Measurements from ENCODE around the gene RGS10.

Gene RGS10

GRCh38 chr10:119474606-119475005, 67.9 kb downstream of the RGS10 start:
- Histone ChIP-seq H3K4me3 (ENCODE audit: control insufficient read depth in 1 of 7, extremely low read depth in 1 of 7, insufficient read depth in 4 of 7, low read depth in 2 of 7, low read length in 6 of 7) (no peak overlapping the region), H3K4me1 (ENCODE audit: control extremely low read depth in 1 of 4, control insufficient read depth in 4 of 4, insufficient read depth in 4 of 4, low read length in 3 of 4) (peaks cover 0 to 3% (median 0%) of the 10 kb centered on the region in 4 experiments), H3K27ac (ENCODE audit: insufficient read depth in 1 of 2, low read depth in 1 of 2, low read length in 2 of 2, poor library complexity in 1 of 2, severe bottlenecking in 2 of 2) (no peak overlapping the region), H3K36me3 (ENCODE audit: control insufficient read depth in 4 of 4, insufficient read depth in 4 of 4, low read length in 3 of 4) (no peaks in the 10 kb centered on the region), H3K9me3 (ENCODE audit: control extremely low read depth in 1 of 5, control insufficient read depth in 4 of 5, insufficient read depth in 2 of 5, low read depth in 1 of 5, low read length in 4 of 5) (peaks cover 0 to 11% (median 7%) of the 10 kb centered on the region in 5 experiments), H3K27me3 (replicated peaks in 2 of 5; ENCODE audit: control insufficient read depth in 4 of 5, insufficient read depth in 5 of 5, low read length in 4 of 5) (no peaks in the 10 kb centered on the region)
- ChIA-PET POLR2A (no interaction called here), CTCF (no interaction called here)
- 96% methylated on average over 10 of the region's 10 CpGs for WGBS (ENCODE audit: insufficient coverage)
- DNase-seq, result no peak

GRCh38 chr10:119473771-119474170, 68.7 kb downstream of the RGS10 start:
- ChIA-PET CTCF (no interaction called here), POLR2A (interaction anchor here (0.7 kb wide), 1 partner anchor 267 kb away, joined by 3 read pairs; no protein-coding TSS in a partner anchor)
- Histone ChIP-seq H3K9me3 (ENCODE audit: control extremely low read depth in 1 of 5, control insufficient read depth in 4 of 5, insufficient read depth in 2 of 5, low read depth in 1 of 5, low read length in 4 of 5) (peaks cover 0 to 11% (median 7%) of the 10 kb centered on the region in 5 experiments), H3K27ac (ENCODE audit: insufficient read depth in 1 of 2, low read depth in 1 of 2, low read length in 2 of 2, poor library complexity in 1 of 2, severe bottlenecking in 2 of 2) (no peak overlapping the region), H3K36me3 (ENCODE audit: control insufficient read depth in 4 of 4, insufficient read depth in 4 of 4, low read length in 3 of 4) (no peaks in the 10 kb centered on the region), H3K4me3 (ENCODE audit: control insufficient read depth in 1 of 7, extremely low read depth in 1 of 7, insufficient read depth in 4 of 7, low read depth in 2 of 7, low read length in 6 of 7) (no peak overlapping the region), H3K4me1 (ENCODE audit: control extremely low read depth in 1 of 4, control insufficient read depth in 4 of 4, insufficient read depth in 4 of 4, low read length in 3 of 4) (peaks cover 0 to 3% (median 0%) of the 10 kb centered on the region in 4 experiments), H3K27me3 (replicated peaks in 2 of 5; ENCODE audit: control insufficient read depth in 4 of 5, insufficient read depth in 5 of 5, low read length in 4 of 5) (no peaks in the 10 kb centered on the region)
- peak in 2 of 3 donors; percentile 25 to 54 for DNase-seq
- WGBS (ENCODE audit: insufficient coverage), result 100% methylated on average over 2 of the region's 4 CpGs

- CTCF ChIA-PET, result interaction anchor here (0.9 to 1.8 kb wide), 3 partner anchors 10 to 19 kb away, joined by 3 to 6 read pairs (median 6); no protein-coding TSS in a partner anchor
- POLR2A ChIA-PET, result no interaction called here
- Histone ChIP-seq H3K9me3 (ENCODE audit: control extremely low read depth in 1 of 5, control insufficient read depth in 4 of 5, insufficient read depth in 2 of 5, low read depth in 1 of 5, low read length in 4 of 5) (peaks cover 0 to 11% (median 7%) of the 10 kb centered on the region in 5 experiments), H3K4me3 (ENCODE audit: control insufficient read depth in 1 of 7, extremely low read depth in 1 of 7, insufficient read depth in 4 of 7, low read depth in 2 of 7, low read length in 6 of 7) (no peak overlapping the region), H3K27ac (ENCODE audit: insufficient read depth in 1 of 2, low read depth in 1 of 2, low read length in 2 of 2, poor library complexity in 1 of 2, severe bottlenecking in 2 of 2) (no peak overlapping the region), H3K27me3 (replicated peaks in 2 of 5; ENCODE audit: control insufficient read depth in 4 of 5, insufficient read depth in 5 of 5, low read length in 4 of 5) (no peaks in the 10 kb centered on the region), H3K4me1 (ENCODE audit: control extremely low read depth in 1 of 4, control insufficient read depth in 4 of 4, insufficient read depth in 4 of 4, low read length in 3 of 4) (peaks cover 0 to 4% (median 3%) of the 10 kb centered on the region in 4 experiments), H3K36me3 (ENCODE audit: control insufficient read depth in 4 of 4, insufficient read depth in 4 of 4, low read length in 3 of 4) (no peaks in the 10 kb centered on the region)
- DNase-seq, result no peak
- WGBS (ENCODE audit: insufficient coverage), result 100% methylated on average over 1 of the region's 3 CpGs
Measured at GRCh38 chr10:119470920-119471702, 71.4 kb downstream of the RGS10 start.

GRCh38 chr10:119469846-119470245, 72.7 kb downstream of the RGS10 start:
- peaks cover 0 to 4% (median 3%) of the 10 kb centered on the region in 4 experiments for H3K4me1 ChIP-seq (ENCODE audit: control extremely low read depth in 1 of 4, control insufficient read depth in 4 of 4, insufficient read depth in 4 of 4, low read length in 3 of 4)
- 85% methylated on average over 7 of the region's 7 CpGs for WGBS (ENCODE audit: insufficient coverage)
- H3K4me3 ChIP-seq (ENCODE audit: control insufficient read depth in 1 of 7, extremely low read depth in 1 of 7, insufficient read depth in 4 of 7, low read depth in 2 of 7, low read length in 6 of 7), result no peak overlapping the region
- ChIA-PET CTCF (interaction anchor here (0.9 to 2.0 kb wide), 3 partner anchors 11 to 45 kb away, joined by 3 to 6 read pairs (median 6); no protein-coding TSS in a partner anchor), POLR2A (no interaction called here)
- H3K36me3 ChIP-seq (ENCODE audit: control insufficient read depth in 4 of 4, insufficient read depth in 4 of 4, low read length in 3 of 4), result no peaks in the 10 kb centered on the region
- H3K27me3 ChIP-seq (replicated peaks in 2 of 5; ENCODE audit: control insufficient read depth in 4 of 5, insufficient read depth in 5 of 5, low read length in 4 of 5), result no peaks in the 10 kb centered on the region
- DNase-seq, result no peak
- H3K9me3 ChIP-seq (ENCODE audit: control extremely low read depth in 1 of 5, control insufficient read depth in 4 of 5, insufficient read depth in 2 of 5, low read depth in 1 of 5, low read length in 4 of 5), result peaks cover 0 to 11% (median 7%) of the 10 kb centered on the region in 5 experiments
- H3K27ac ChIP-seq (ENCODE audit: insufficient read depth in 1 of 2, low read depth in 1 of 2, low read length in 2 of 2, poor library complexity in 1 of 2, severe bottlenecking in 2 of 2), result no peak overlapping the region

- Histone ChIP-seq H3K9me3 (ENCODE audit: control extremely low read depth in 1 of 5, control insufficient read depth in 4 of 5, insufficient read depth in 2 of 5, low read depth in 1 of 5, low read length in 4 of 5) (peaks cover 0 to 11% (median 6%) of the 10 kb centered on the region in 5 experiments), H3K4me3 (ENCODE audit: control insufficient read depth in 1 of 7, extremely low read depth in 1 of 7, insufficient read depth in 4 of 7, low read depth in 2 of 7, low read length in 6 of 7) (no peak overlapping the region), H3K36me3 (ENCODE audit: control insufficient read depth in 4 of 4, insufficient read depth in 4 of 4, low read length in 3 of 4) (no peaks in the 10 kb centered on the region), H3K4me1 (ENCODE audit: control extremely low read depth in 1 of 4, control insufficient read depth in 4 of 4, insufficient read depth in 4 of 4, low read length in 3 of 4) (peaks cover 0 to 4% (median 3%) of the 10 kb centered on the region in 4 experiments), H3K27me3 (replicated peaks in 2 of 5; ENCODE audit: control insufficient read depth in 4 of 5, insufficient read depth in 5 of 5, low read length in 4 of 5) (no peaks in the 10 kb centered on the region), H3K27ac (ENCODE audit: insufficient read depth in 1 of 2, low read depth in 1 of 2, low read length in 2 of 2, poor library complexity in 1 of 2, severe bottlenecking in 2 of 2) (no peak overlapping the region)
- CTCF ChIA-PET, result interaction anchor here (0.9 to 2.0 kb wide), 2 partner anchors 19 to 44 kb away, joined by 4 to 6 read pairs; no protein-coding TSS in a partner anchor
- over 99% methylated on average over 8 of the region's 8 CpGs for WGBS (ENCODE audit: insufficient coverage)
- POLR2A ChIA-PET, result no interaction called here
- DNase-seq, result no peak
Measured at GRCh38 chr10:119469325-119469707, 73.2 kb downstream of the RGS10 start.

GRCh38 chr10:119468542-119469324, 73.8 kb downstream of the RGS10 start:
- peaks cover 0 to 8% (median 3%) of the 10 kb centered on the region in 5 experiments for H3K9me3 ChIP-seq (ENCODE audit: control extremely low read depth in 1 of 5, control insufficient read depth in 4 of 5, insufficient read depth in 2 of 5, low read depth in 1 of 5, low read length in 4 of 5)
- H3K4me1 ChIP-seq (ENCODE audit: control extremely low read depth in 1 of 4, control insufficient read depth in 4 of 4, insufficient read depth in 4 of 4, low read length in 3 of 4), result peaks cover 0 to 4% (median 3%) of the 10 kb centered on the region in 4 experiments
- 95% methylated on average over 9 of the region's 13 CpGs for WGBS (ENCODE audit: insufficient coverage)
- ChIA-PET POLR2A (no interaction called here), CTCF (interaction anchor here (0.8 to 2.0 kb wide), 3 partner anchors 20 to 279 kb away, joined by 3 to 6 read pairs (median 4); no protein-coding TSS in a partner anchor)
- H3K27ac ChIP-seq (ENCODE audit: insufficient read depth in 1 of 2, low read depth in 1 of 2, low read length in 2 of 2, poor library complexity in 1 of 2, severe bottlenecking in 2 of 2), result no peak overlapping the region
- no peaks in the 10 kb centered on the region for H3K36me3 ChIP-seq (ENCODE audit: control insufficient read depth in 4 of 4, insufficient read depth in 4 of 4, low read length in 3 of 4)
- H3K27me3 ChIP-seq (replicated peaks in 2 of 5; ENCODE audit: control insufficient read depth in 4 of 5, insufficient read depth in 5 of 5, low read length in 4 of 5), result no peaks in the 10 kb centered on the region
- DNase-seq, result no peak
- H3K4me3 ChIP-seq (ENCODE audit: control insufficient read depth in 1 of 7, extremely low read depth in 1 of 7, insufficient read depth in 4 of 7, low read depth in 2 of 7, low read length in 6 of 7), result no peak overlapping the region

Data from common myeloid progenitor, CD34-positive (primary cell).